SK-N-SH treated with all-trans-retinoic acid at 6 μM for 48 hours (cell line): ENCODE measurements around the gene AP1B1.
A peak's percentile ranks its signal among the peaks of the same experiment; 100 is the strongest.

Experiments
- ATAC-seq: fragments of 200-7000 bp; cut with Tn5 transposase; 3 replicates; pipeline ENCODE4 v1.9.1; 2020; ENCODE audit warnings: mild to moderate bottlenecking, moderate library complexity
- ARNTL ChIP-seq: fragments of 450-650 bp; formaldehyde crosslinking; IDR thresholded peaks from 2 replicates; pipeline ENCODE4 v1.5.0; 2020; ENCODE audit warnings: low read depth, mild to moderate bottlenecking, moderate library complexity, borderline replicate concordance
- BACH2 ChIP-seq: fragments of 250-450 bp; sonication (Bioruptor Pico); IDR thresholded peaks from 2 replicates; pipeline ENCODE4 v1.9.0; 2021; ENCODE audit warnings: mild to moderate bottlenecking, borderline replicate concordance
- CSDC2 ChIP-seq: fragments of 250-450 bp; sonication (Bioruptor Pico); IDR thresholded peaks from 2 replicates; pipeline ENCODE4 v1.5.0; 2020; ENCODE audit warnings: mild to moderate bottlenecking, moderate library complexity
- ESRRG ChIP-seq: fragments of 250-450 bp; sonication (Bioruptor Pico); IDR thresholded peaks from 2 replicates; pipeline ENCODE4 v1.6.1; 2021; ENCODE audit warnings: mild to moderate bottlenecking
- ISL1 ChIP-seq: fragments of 250-450 bp; sonication (Bioruptor Pico); IDR thresholded peaks from 2 replicates; pipeline ENCODE4 v2.1.2; 2022; ENCODE audit warnings: mild to moderate bottlenecking, moderate library complexity
- PPARA ChIP-seq: fragments of 250-450 bp; sonication (Bioruptor Pico); IDR thresholded peaks from 2 replicates; pipeline ENCODE4 v1.5.0; 2020; ENCODE audit warnings: mild to moderate bottlenecking, borderline replicate concordance
- RARB ChIP-seq: fragments of 250-450 bp; sonication (Bioruptor Pico); IDR thresholded peaks from 2 replicates; pipeline ENCODE4 v1.8.0; 2021; ENCODE audit warnings: mild to moderate bottlenecking, moderate library complexity
- SNAI2 ChIP-seq: fragments of 250-450 bp; sonication (Bioruptor Pico); IDR thresholded peaks from 2 replicates; pipeline ENCODE4 v1.5.0; 2020; ENCODE audit warnings: mild to moderate bottlenecking, moderate library complexity
- TCF4 ChIP-seq: fragments of 250-450 bp; sonication (Bioruptor Pico); IDR thresholded peaks from 2 replicates; pipeline ENCODE4 v1.8.0; 2021; ENCODE audit warnings: mild to moderate bottlenecking, moderate library complexity, borderline replicate concordance
- TOX ChIP-seq: fragments of 250-450 bp; sonication (Bioruptor Pico); IDR thresholded peaks from 2 replicates; pipeline ENCODE4 v1.8.0; 2021; ENCODE audit warnings: mild to moderate bottlenecking, moderate library complexity, borderline replicate concordance
- ZC3H10 ChIP-seq: fragments of 250-450 bp; sonication (Bioruptor Pico); IDR thresholded peaks from 2 replicates; pipeline ENCODE4 v1.5.1; 2021; ENCODE audit warnings: mild to moderate bottlenecking, moderate library complexity
- ZFP3 ChIP-seq: fragments of 250-450 bp; sonication (Bioruptor Pico); IDR thresholded peaks from 2 replicates; pipeline ENCODE4 v1.5.0; 2020; ENCODE audit warnings: mild to moderate bottlenecking, moderate library complexity
- ZFP30 ChIP-seq: fragments of 450-650 bp; formaldehyde crosslinking; IDR thresholded peaks from 2 replicates; pipeline ENCODE4 v1.5.0; 2022; ENCODE audit warnings: mild to moderate bottlenecking, moderate library complexity
- ZNF70 ChIP-seq: fragments of 450-650 bp; formaldehyde crosslinking; IDR thresholded peaks from 2 replicates; pipeline ENCODE4 v1.5.0; 2020; ENCODE audit warnings: mild to moderate bottlenecking, moderate library complexity
- TF ChIP-seq, protein P1 (sequence below): fragments of 250-450 bp; sonication (Bioruptor Pico); IDR thresholded peaks from 2 replicates; pipeline ENCODE4 v1.5.0; 2020; ENCODE audit warnings: mild to moderate bottlenecking, moderate library complexity
- TF ChIP-seq, protein P2 (sequence below): fragments of 250-450 bp; sonication (Bioruptor Pico); IDR thresholded peaks from 2 replicates; pipeline ENCODE4 v1.8.0; 2021; ENCODE audit warnings: low read depth, mild to moderate bottlenecking, moderate library complexity, borderline replicate concordance
- TF ChIP-seq, protein P3 (sequence below): fragments of 250-450 bp; sonication (Bioruptor Pico); IDR thresholded peaks from 2 replicates; pipeline ENCODE4 v1.8.0; 2020; ENCODE audit warnings: mild to moderate bottlenecking, moderate library complexity, borderline replicate concordance
- TF ChIP-seq, protein P4 (sequence below): fragments of 250-450 bp; sonication (Bioruptor Pico); IDR thresholded peaks from 2 replicates; pipeline ENCODE4 v1.5.1; 2020; ENCODE audit warnings: low read depth, mild to moderate bottlenecking, moderate library complexity
- TF ChIP-seq, protein P5 (sequence below): fragments of 250-450 bp; sonication (Bioruptor Pico); IDR thresholded peaks from 2 replicates; pipeline ENCODE4 v1.5.1; 2021; ENCODE audit warnings: mild to moderate bottlenecking, moderate library complexity

Gene AP1B1

GRCh38 chr22:29343313-29343805 is 45.0 kb downstream of the AP1B1 start:
- TF ChIP-seq TCF4 (CRISPR knock-in tag) = peak; percentile 80; the same call in 1 of the 2 replicates
- no peak for TF ChIP-seq ZFP3 (CRISPR knock-in tag)
- ATAC-seq = peak; percentile 85

DNA sequence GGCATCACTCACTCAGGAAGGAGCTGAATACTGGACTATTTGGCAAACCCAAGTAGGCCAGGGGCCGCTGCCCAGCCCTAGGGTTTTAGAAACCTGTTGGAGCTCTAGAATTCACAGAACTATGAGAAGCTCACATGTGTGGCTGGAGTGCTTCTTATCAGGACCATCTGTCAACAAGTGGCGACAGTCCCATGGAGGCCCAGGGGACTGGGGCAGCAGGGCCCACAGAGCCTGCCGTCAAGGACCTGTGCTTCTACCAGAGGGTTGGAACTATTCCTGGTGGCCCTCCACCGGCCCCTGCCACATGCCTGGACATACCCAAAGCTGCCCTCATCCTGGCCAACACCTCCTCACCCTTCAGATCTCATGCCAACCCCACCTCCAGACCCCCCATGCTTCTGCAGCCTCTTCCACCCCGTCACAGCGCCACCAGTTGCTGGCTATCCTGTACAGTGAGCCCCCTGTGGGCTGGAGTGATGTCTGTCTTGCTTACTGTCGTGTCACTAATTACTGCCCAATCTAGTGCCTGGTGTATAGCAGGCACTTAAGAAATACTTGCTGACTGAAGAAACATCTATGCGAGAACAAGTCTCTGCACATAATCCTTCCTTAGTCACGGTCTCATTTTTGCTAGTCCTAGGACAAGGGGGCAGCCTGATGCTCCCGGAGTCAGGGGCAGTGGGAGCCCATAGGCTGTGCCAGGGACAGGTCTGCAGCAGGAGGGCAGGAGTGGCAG is 45.6 kb downstream of the AP1B1 start:
- ATAC-seq = no peak

DNA sequence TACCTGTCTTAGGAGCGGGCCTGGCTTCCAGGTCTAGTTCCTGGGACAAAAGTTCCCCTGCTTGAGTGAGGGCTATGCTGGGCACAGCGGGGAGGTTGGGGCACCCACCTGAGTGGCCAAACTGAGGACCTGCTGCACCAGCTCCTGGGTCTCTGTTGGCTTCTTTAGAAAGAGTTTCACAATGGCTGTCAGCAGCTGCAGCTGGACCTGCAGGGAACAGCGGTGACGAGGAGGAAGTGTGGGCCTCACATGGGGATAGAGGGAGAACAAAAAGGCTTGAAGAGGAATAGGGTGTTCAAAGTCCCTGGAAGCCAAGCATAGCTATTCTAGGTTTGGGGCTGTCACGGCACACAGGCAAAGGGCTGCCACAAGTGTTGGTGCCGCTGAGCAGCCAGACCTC is 46.2 kb downstream of the AP1B1 start:
- TF ChIP-seq ZFP30 (CRISPR knock-in tag) = no peak
- no peak for TF ChIP-seq ZNF70 (CRISPR knock-in tag)
- no peak for ATAC-seq

More for the DNA sequence above, 45.6 kb downstream of the AP1B1 start:
- no peak for TF ChIP-seq SNAI2 (CRISPR knock-in tag)
- TF ChIP-seq, protein P1, sequence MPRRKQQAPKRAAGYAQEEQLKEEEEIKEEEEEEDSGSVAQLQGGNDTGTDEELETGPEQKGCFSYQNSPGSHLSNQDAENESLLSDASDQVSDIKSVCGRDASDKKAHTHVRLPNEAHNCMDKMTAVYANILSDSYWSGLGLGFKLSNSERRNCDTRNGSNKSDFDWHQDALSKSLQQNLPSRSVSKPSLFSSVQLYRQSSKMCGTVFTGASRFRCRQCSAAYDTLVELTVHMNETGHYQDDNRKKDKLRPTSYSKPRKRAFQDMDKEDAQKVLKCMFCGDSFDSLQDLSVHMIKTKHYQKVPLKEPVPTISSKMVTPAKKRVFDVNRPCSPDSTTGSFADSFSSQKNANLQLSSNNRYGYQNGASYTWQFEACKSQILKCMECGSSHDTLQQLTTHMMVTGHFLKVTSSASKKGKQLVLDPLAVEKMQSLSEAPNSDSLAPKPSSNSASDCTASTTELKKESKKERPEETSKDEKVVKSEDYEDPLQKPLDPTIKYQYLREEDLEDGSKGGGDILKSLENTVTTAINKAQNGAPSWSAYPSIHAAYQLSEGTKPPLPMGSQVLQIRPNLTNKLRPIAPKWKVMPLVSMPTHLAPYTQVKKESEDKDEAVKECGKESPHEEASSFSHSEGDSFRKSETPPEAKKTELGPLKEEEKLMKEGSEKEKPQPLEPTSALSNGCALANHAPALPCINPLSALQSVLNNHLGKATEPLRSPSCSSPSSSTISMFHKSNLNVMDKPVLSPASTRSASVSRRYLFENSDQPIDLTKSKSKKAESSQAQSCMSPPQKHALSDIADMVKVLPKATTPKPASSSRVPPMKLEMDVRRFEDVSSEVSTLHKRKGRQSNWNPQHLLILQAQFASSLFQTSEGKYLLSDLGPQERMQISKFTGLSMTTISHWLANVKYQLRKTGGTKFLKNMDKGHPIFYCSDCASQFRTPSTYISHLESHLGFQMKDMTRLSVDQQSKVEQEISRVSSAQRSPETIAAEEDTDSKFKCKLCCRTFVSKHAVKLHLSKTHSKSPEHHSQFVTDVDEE (CRISPR knock-in tag) = no peak
- TF ChIP-seq, protein P2, sequence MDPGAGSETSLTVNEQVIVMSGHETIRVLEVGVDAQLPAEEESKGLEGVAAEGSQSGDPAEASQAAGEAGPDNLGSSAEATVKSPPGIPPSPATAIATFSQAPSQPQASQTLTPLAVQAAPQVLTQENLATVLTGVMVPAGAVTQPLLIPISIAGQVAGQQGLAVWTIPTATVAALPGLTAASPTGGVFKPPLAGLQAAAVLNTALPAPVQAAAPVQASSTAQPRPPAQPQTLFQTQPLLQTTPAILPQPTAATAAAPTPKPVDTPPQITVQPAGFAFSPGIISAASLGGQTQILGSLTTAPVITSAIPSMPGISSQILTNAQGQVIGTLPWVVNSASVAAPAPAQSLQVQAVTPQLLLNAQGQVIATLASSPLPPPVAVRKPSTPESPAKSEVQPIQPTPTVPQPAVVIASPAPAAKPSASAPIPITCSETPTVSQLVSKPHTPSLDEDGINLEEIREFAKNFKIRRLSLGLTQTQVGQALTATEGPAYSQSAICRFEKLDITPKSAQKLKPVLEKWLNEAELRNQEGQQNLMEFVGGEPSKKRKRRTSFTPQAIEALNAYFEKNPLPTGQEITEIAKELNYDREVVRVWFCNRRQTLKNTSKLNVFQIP (CRISPR knock-in tag) = no peak
- TF ChIP-seq, protein P3, sequence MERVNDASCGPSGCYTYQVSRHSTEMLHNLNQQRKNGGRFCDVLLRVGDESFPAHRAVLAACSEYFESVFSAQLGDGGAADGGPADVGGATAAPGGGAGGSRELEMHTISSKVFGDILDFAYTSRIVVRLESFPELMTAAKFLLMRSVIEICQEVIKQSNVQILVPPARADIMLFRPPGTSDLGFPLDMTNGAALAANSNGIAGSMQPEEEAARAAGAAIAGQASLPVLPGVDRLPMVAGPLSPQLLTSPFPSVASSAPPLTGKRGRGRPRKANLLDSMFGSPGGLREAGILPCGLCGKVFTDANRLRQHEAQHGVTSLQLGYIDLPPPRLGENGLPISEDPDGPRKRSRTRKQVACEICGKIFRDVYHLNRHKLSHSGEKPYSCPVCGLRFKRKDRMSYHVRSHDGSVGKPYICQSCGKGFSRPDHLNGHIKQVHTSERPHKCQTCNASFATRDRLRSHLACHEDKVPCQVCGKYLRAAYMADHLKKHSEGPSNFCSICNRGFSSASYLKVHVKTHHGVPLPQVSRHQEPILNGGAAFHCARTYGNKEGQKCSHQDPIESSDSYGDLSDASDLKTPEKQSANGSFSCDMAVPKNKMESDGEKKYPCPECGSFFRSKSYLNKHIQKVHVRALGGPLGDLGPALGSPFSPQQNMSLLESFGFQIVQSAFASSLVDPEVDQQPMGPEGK (CRISPR knock-in tag) = no peak
- TF ChIP-seq BACH2 = no peak
- no peak for TF ChIP-seq ISL1 (CRISPR knock-in tag)
- TF ChIP-seq TCF4 (CRISPR knock-in tag) = no peak
- TF ChIP-seq CSDC2 = no peak
- no peak for TF ChIP-seq ARNTL (CRISPR knock-in tag)
- TF ChIP-seq, protein P4, sequence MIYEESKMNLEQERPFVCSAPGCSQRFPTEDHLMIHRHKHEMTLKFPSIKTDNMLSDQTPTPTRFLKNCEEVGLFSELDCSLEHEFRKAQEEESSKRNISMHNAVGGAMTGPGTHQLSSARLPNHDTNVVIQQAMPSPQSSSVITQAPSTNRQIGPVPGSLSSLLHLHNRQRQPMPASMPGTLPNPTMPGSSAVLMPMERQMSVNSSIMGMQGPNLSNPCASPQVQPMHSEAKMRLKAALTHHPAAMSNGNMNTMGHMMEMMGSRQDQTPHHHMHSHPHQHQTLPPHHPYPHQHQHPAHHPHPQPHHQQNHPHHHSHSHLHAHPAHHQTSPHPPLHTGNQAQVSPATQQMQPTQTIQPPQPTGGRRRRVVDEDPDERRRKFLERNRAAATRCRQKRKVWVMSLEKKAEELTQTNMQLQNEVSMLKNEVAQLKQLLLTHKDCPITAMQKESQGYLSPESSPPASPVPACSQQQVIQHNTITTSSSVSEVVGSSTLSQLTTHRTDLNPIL (CRISPR knock-in tag) = no peak
- no peak for TF ChIP-seq ZC3H10 (CRISPR knock-in tag)
- TF ChIP-seq ESRRG (CRISPR knock-in tag) = no peak
- TF ChIP-seq ZFP3 (CRISPR knock-in tag) = no peak
- TF ChIP-seq PPARA = no peak
- no peak for TF ChIP-seq ZNF70 (CRISPR knock-in tag)
- TF ChIP-seq TOX (CRISPR knock-in tag) = no peak
- no peak for TF ChIP-seq RARB

DNA sequence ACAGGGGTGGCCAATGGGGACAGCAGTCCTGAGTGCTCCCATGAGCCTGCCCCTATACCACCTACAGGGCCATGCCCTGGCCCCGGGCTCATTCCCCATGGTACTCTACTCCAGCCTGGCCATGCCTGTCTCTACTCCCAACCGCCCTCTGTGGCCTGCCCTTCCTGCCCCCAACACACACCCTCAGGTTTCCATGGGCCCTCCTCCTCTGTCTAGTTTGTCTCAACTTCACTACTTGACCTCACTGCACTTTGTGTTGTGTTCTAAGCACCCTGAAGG is 46.6 kb downstream of the AP1B1 start:
- ATAC-seq = no peak
- TF ChIP-seq ZC3H10 (CRISPR knock-in tag) (no peak), ZNF70 (CRISPR knock-in tag) (no peak), TOX (CRISPR knock-in tag) (no peak), BACH2 (no peak), ZFP3 (CRISPR knock-in tag) (no peak), TCF4 (CRISPR knock-in tag) (no peak), PPARA (no peak)
- TF ChIP-seq, protein P5, sequence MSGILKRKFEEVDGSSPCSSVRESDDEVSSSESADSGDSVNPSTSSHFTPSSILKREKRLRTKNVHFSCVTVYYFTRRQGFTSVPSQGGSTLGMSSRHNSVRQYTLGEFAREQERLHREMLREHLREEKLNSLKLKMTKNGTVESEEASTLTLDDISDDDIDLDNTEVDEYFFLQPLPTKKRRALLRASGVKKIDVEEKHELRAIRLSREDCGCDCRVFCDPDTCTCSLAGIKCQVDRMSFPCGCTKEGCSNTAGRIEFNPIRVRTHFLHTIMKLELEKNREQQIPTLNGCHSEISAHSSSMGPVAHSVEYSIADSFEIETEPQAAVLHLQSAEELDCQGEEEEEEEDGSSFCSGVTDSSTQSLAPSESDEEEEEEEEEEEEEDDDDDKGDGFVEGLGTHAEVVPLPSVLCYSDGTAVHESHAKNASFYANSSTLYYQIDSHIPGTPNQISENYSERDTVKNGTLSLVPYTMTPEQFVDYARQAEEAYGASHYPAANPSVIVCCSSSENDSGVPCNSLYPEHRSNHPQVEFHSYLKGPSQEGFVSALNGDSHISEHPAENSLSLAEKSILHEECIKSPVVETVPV (CRISPR knock-in tag) = no peak
- TF ChIP-seq, protein P3 (CRISPR knock-in tag) = no peak
